SK-N-SH (cell line): ENCODE data around the gene GNAI3.

Source experiments
- CHD2 ChIP-seq: fragments of 150-350 bp; IDR thresholded peaks from 2 replicates; pipeline ENCODE4 v1.6.1; 2018; ENCODE audit warnings: low read length; ENCODE audit not compliant: partially characterized antibody
- EP300 ChIP-seq, 2 experiments: IDR thresholded peaks; 2 replicates each; pipeline versions ENCODE4 v1.4.0 to v1.6.1; 2012; ENCODE audit warnings: borderline replicate concordance in 1 of 2, low read depth in 1 of 2, low read length in 1 of 2
- SIN3A ChIP-seq: IDR thresholded peaks from 2 replicates; pipeline ENCODE4 v1.6.1; 2012; ENCODE audit warnings: low read depth, mild to moderate bottlenecking, low read length, moderate library complexity, borderline replicate concordance
- TF ChIP-seq, protein P1 (sequence below): fragments of 200-600 bp; sonication (generic); IDR thresholded peaks from 2 replicates; pipeline ENCODE4 v1.6.1; 2017; ENCODE audit warnings: antibody characterized with exemption, mild to moderate bottlenecking, moderate library complexity

DNA sequence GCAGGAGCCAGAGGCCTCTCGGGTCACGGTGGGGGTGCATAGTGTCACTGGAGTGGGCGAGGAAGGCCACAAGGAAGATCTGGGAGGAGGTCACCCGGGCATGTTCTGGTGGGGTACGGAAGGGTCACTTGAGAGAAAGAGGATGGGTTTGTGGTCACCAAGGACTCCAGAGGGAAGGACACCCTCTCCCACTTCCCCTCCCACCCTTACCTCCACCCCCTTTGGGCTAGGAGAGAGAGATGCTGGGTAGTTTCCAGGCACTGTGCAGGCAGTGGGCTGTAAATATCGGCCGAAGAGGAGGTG is 39.6 kb upstream of the GNAI3 start:
- TF ChIP-seq, protein P1, sequence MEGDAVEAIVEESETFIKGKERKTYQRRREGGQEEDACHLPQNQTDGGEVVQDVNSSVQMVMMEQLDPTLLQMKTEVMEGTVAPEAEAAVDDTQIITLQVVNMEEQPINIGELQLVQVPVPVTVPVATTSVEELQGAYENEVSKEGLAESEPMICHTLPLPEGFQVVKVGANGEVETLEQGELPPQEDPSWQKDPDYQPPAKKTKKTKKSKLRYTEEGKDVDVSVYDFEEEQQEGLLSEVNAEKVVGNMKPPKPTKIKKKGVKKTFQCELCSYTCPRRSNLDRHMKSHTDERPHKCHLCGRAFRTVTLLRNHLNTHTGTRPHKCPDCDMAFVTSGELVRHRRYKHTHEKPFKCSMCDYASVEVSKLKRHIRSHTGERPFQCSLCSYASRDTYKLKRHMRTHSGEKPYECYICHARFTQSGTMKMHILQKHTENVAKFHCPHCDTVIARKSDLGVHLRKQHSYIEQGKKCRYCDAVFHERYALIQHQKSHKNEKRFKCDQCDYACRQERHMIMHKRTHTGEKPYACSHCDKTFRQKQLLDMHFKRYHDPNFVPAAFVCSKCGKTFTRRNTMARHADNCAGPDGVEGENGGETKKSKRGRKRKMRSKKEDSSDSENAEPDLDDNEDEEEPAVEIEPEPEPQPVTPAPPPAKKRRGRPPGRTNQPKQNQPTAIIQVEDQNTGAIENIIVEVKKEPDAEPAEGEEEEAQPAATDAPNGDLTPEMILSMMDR, result no peak
- TF ChIP-seq CHD2 (no peak), EP300 (IDR thresholded peaks at IDR 0.05; ENCODE audit: borderline replicate concordance in 1 of 2, low read depth in 1 of 2, low read length in 1 of 2) (no peak), SIN3A (no peak)
